ENCODE measurements around the gene TAMM41. TPM values are rescaled to one million over a fixed set of nuclear protein-coding genes. Genes with fewer than 3 reads are reported as not detected.
"Not testable (repeated sequence)": the region's sequence is repeated elsewhere in the genome, so short reads cannot be mapped to it uniquely, and the experiment has no call there.

TAMM41 gene
- total and polyA plus RNA-seq, 10 of the 15 experiments (the other 5 are each of a cell fraction or from before 2014, with no cell fraction given), result 10.4 to 36.6 (median 18.3) TPM

- no peaks in the 10 kb centered on the region for H3K79me2 ChIP-seq (ENCODE audit: control insufficient read depth, insufficient read depth, low read length)
- H3K36me3 ChIP-seq (ENCODE audit: control insufficient read depth in 2 of 2, insufficient read depth in 2 of 2, low read length in 1 of 2), result no peaks in the 10 kb centered on the region
- no peak overlapping the region for H3K9ac ChIP-seq (ENCODE audit: control insufficient read depth, insufficient read depth, low read length)
- RAD21 ChIA-PET (ENCODE audit: unreplicated experiment), result interaction anchor here (0.6 kb wide), 1 partner anchor 73 kb away, joined by 4 read pairs; no protein-coding TSS in a partner anchor
- peaks cover 6% of the 10 kb centered on the region for H3K4me1 ChIP-seq (ENCODE audit: control insufficient read depth, insufficient read depth, low read length)
- H3K4me3 ChIP-seq, result no peak overlapping the region
- WGBS (ENCODE audit: insufficient coverage, insufficient replicate concordance, low lambda C conversion rate, missing lambda C conversion rate), result 72% methylated on average over 2 of the region's 2 CpGs
- POLR2A ChIA-PET, result no interaction called here
- no peaks in the 10 kb centered on the region for H3K9me3 ChIP-seq (replicated peaks; ENCODE audit: control insufficient read depth, insufficient read depth, low read length)
- no peak overlapping the region for H3K27ac ChIP-seq (ENCODE audit: control insufficient read depth, insufficient read depth)
- in situ Hi-C loops (cut with MboI) (no loop called here), intact Hi-C loops (cut with micrococcal nuclease; ENCODE audit: unreplicated experiment) (no loop called here)
- no peaks in the 10 kb centered on the region for H4K20me1 ChIP-seq (ENCODE audit: control insufficient read depth, insufficient read depth)
- no peak overlapping the region for H2AFZ ChIP-seq (ENCODE audit: control insufficient read depth, low read depth, low read length)
- SMC1A ChIA-PET (ENCODE audit: uncharacterized antibody, unreplicated experiment), result no interaction called here
- TF ChIP-seq ZBED1 (IDR thresholded peaks at IDR 0.05; ENCODE audit: borderline replicate concordance), result no peak
- TF ChIP-seq CTCF (IDR thresholded peaks at IDR 0.05 in 2 of 3, conservative IDR thresholded peaks at IDR 0.05 in 1 of 3; ENCODE audit: control insufficient read depth in 2 of 3, extremely low read depth in 1 of 3, insufficient read depth in 1 of 3, low read depth in 3 of 3, low read length in 3 of 3), result peak; percentile 5 to 36 (median 26); a peak in 3 of 6 replicates
- no TSS peak for BruUV-seq (replicated peaks)
- ATAC-seq (peak; percentile 48; the same call in 2 of the 3 replicates), FAIRE-seq (no peak), DNase-seq (ENCODE audit: low read depth, low spot score) (no peak)
- CTCF ChIA-PET, result interaction anchor here (0.9 to 1.8 kb wide), 3 partner anchors 9 to 40 kb away, joined by 3 to 5 read pairs (median 5); no protein-coding TSS in a partner anchor
- no peak overlapping the region for H3K4me2 ChIP-seq (ENCODE audit: control insufficient read depth, insufficient read depth)
- no peaks in the 10 kb centered on the region for H3K27me3 ChIP-seq (replicated peaks in 1 of 2; ENCODE audit: control insufficient read depth in 2 of 2, insufficient read depth in 2 of 2, low read length in 1 of 2)
These were observed 72.3 kb downstream of the TAMM41 start for GRCh38 chr3:11774296-11774877.

- CTCF ChIA-PET; FAIRE-seq; intact Hi-C loops (cut with micrococcal nuclease; ENCODE audit: unreplicated experiment); H3K79me2 ChIP-seq (ENCODE audit: control insufficient read depth, insufficient read depth, low read length); H3K4me1 ChIP-seq (ENCODE audit: control insufficient read depth, insufficient read depth, low read length); BruUV-seq (replicated peaks); DNase-seq (ENCODE audit: low read depth, low spot score); H3K4me2 ChIP-seq (ENCODE audit: control insufficient read depth, insufficient read depth); in situ Hi-C loops (cut with MboI); H3K9me3 ChIP-seq (replicated peaks; ENCODE audit: control insufficient read depth, insufficient read depth, low read length); H2AFZ ChIP-seq (ENCODE audit: control insufficient read depth, low read depth, low read length); H3K9ac ChIP-seq (ENCODE audit: control insufficient read depth, insufficient read depth, low read length); H3K27me3 ChIP-seq (replicated peaks in 1 of 2; ENCODE audit: control insufficient read depth in 2 of 2, insufficient read depth in 2 of 2, low read length in 1 of 2); H4K20me1 ChIP-seq (ENCODE audit: control insufficient read depth, insufficient read depth); RAD21 ChIA-PET (ENCODE audit: unreplicated experiment); H3K36me3 ChIP-seq (ENCODE audit: control insufficient read depth in 2 of 2, insufficient read depth in 2 of 2, low read length in 1 of 2); H3K27ac ChIP-seq (ENCODE audit: control insufficient read depth, insufficient read depth); SMC1A ChIA-PET (ENCODE audit: uncharacterized antibody, unreplicated experiment); ATAC-seq; H3K4me3 ChIP-seq: not testable (repeated sequence)
- 100% methylated on average over 2 of the region's 7 CpGs for WGBS (ENCODE audit: insufficient coverage, insufficient replicate concordance, low lambda C conversion rate, missing lambda C conversion rate)
- POLR2A ChIA-PET, result interaction anchor here (0.6 kb wide), 1 partner anchor 11 kb away, joined by 3 read pairs; no protein-coding TSS in a partner anchor
These were observed 74.8 kb downstream of the TAMM41 start for GRCh38 chr3:11771931-11772330.

Measured in GM12878 (cell line).